GM19238 (cell line): ENCODE measurements around the gene FOSB.
A peak's percentile ranks its signal among the peaks of the same experiment; 100 is the strongest.

ENCODE experiments used
- DNase-seq: peaks from one replicate; pipeline ENCODE4 v3.0.0; 2011; ENCODE audit warnings: low spot score; ENCODE audit not compliant: insufficient read length

Gene FOSB

DNA sequence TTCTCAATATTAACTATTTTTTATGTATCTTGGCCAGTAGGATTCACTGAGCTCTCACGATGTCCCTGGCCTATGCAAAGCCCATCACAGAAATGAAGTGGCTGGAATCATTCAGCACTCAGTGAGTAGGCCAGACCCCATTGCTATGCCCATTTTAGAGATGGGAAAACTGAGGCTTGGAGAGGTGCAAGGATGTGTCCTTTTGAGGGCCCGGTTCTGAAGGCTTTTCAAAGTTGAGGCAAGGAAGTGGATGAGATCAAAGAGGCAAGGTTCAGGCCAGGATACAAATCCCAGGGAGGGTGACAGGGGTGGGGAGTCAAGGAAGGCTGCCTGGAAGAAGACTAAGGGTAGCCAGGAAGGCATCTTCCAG lies 25.4 kb upstream of the FOSB start:
- DNase-seq: no peak

DNA sequence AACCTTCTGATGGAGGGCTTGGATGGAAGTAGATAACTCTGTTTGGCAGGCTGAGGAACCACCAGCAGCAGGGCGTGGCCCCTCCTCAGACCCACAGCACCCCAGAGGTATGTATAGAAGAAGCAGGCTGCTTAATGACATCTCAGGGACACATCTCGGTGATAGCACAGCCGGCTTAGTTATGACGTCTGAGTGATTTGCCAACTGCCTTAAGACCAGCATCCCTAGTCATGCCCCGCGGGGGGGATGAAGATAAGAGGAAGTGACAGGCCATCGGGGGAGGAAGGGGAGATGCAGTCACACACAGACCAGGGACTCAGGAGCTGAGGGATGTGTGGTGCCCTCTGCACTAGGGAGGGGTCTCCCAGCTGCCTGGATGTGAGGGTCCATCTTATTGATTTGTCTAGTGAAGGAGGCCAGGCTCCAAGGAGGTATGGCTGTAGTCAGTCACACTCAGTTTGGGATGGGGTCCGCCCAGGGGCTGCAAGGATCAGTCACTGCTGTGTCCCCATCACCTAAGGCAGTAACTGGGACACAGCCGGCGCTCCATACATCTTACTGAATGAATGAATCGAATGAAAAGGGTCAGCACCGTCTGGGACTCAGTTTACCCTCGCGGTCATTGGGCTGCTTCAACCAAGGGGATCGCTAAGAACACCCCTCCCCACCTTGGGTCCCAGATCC lies 24.9 kb upstream of the FOSB start:
- no peak for DNase-seq

DNA sequence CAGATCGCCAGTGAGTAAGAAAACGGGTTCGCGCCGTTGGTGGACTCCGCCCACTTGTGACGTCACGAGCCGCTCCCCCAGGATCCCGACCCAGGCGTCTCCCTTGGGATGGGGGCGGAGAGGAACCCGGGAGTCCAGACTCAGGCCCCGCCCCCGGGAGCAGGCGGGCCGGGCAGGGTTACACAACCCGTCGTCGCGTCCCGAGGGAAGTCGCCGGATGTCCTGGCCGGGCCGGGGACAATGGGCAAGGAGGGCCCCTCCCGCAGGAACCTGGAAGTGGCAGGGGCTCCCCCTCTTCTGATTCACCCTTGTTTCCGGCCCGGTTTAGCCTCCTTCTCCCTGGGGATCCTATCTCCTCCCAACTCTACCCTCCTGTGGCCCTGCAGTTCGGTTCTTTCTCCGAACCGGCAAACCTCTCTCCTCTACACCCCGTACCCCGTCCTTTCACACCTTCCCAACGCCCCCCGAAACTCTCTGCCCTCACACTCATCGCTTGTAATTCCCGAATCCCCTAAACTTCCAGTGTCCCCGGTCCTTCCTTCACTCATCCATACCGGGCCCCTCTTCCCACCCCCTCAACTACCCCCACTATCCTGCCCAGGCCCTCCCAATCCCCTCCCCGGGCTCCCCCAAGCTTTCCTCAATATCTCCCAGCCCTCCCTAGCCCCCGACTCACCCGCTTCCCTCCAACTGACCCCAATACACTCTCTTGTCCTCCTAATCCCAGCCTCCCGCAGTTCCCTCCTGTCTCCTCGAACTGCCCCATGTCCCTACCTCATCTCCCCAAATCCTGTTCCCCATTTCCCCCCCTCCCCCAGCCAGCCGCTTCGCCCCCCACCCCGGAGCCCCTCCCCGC lies 24.1 kb upstream of the FOSB start:
- peak; percentile 78 for DNase-seq

GRCh38 chr19:45444318-45445041 lies 23.3 kb upstream of the FOSB start:
- peak; percentile 89 for DNase-seq

DNA sequence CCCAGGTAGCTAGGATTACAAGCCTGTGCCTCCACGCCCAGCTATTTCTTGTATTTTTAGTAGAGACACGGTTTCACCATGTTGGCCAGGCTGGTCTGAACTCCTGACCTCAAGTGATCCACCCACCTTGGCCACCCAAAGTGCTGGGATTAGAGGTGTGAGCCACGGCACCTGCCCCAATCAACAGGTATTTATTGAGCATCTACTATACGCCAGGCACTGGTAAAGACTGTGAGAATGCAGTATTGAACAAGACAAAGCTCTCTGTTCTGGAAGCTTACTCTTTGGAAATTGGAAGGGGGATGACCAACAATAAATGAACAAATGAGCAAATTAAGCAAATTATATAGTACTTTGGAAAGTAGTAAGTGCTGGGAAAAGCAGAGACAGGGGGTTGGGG lies 22.7 kb upstream of the FOSB start:
- no peak for DNase-seq

DNA sequence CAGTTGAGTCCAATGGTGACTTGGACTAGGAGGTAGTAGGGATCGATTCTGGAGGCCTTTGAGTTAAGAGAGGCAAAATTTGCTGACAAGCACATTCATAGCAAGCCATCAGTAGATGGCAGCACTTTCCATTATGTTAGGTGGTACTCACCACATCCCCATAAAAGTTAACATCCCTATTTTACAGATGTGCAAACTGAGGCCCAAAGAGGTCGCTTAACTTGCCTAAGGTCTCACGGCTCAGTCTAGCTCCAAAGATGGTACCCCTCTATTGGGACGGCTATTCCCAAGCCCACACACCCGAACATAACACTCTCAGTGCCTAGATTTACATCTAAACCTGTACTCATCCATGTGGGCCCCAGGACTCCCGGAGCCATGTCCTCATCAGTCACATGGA lies 21.5 kb upstream of the FOSB start:
- DNase-seq: no peak

GRCh38 chr19:45446944-45447343 lies 20.9 kb upstream of the FOSB start:
- DNase-seq: no peak

DNA sequence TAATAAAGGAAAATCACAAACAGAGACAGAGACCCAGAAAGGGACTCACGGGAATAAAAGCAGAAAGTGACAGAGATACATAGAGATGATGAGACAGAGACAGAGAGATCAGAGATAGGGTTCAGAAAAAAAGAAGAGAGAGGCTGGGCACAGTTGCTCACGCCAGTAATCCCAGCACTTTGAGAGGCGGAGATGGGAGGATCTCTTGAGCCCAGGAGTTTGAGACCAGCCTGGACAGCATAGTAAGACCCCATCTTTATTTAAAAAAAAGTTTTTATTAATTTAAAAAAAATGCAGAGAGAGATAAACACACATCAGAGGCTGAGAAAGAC lies 19.4 kb upstream of the FOSB start:
- no peak for DNase-seq

GRCh38 chr19:45448887-45449299 lies 18.9 kb upstream of the FOSB start:
- DNase-seq: no peak

DNA sequence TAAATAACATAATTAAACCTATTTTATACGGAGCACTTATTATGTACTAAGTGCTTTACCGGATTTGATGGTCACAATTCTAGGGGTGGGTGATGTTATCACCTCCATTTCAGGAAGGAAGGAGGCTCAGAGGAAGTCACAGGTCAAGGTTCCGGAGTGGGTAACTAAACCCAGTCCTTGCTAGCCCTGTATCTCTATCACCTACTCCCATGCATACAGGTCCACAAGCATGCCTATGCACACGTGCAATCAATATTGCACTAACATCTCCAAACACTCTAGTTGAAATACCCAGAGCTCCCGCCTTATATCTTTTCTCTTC lies 17.8 kb upstream of the FOSB start:
- DNase-seq: no peak

GRCh38 chr19:45451131-45451849 lies 16.5 kb upstream of the FOSB start:
- DNase-seq: no peak

GRCh38 chr19:45451850-45452387 lies 15.9 kb upstream of the FOSB start:
- DNase-seq: no peak

DNA sequence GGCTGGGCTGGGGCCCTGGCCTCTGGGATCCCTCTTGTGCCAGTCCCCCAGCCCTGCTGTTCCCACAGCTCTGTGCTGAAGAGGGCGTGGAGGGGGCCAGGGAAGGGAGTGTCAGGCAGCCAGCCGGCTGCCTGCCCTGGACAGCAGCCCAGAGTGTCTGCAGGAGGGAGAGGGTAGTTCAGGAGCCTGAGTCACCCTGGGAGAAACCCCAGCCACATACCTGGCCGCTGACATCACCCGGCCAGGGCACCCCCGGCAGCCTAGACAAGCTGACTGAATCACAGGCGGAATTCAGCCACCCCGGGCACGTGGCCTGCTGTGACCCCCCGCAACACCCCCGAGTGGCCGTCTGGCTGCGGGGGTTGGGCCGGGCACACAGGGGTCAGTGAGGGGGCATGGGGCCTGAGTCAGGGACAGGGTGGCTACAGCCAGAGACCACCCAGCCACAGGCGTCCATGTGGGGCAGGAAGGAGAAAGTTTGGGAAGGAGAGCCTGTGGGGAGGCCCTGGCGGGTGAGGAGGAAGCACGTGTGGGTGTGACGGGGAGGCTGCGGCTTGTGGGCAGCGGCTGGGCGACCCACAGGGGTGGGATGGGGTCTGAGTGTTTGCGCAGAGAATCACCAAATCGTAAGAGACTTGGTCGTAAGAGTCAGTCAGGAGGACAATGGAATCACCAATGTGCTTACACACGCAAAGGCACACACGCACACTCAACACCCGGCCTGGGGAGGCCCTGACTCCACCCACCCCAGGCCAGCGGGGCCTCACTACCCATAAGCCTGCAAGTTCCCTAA lies 11.9 kb upstream of the FOSB start:
- no peak for DNase-seq

DNA sequence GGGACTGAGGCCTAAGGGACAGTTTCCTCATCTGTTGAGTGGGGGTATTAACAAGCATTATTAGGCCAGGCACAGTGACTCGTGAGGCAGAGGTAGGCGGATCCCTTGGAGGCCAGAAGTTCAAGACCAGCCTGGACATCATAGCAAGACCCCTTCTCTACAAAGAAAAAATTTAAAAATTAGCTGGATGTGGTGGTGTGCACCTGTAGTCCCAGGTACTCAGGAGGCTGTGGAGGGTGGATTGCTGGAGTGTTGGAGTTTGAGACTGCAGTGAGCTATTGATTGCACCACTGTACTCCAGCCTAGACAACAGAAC lies 11.3 kb upstream of the FOSB start:
- no peak for DNase-seq

GRCh38 chr19:45457776-45458175 lies 10.0 kb upstream of the FOSB start:
- no peak for DNase-seq

GRCh38 chr19:45460807-45461347 lies 6.9 kb upstream of the FOSB start:
- DNase-seq: no peak

GRCh38 chr19:45462174-45462573 lies 5.6 kb upstream of the FOSB start:
- DNase-seq: no peak

GRCh38 chr19:45463241-45463640 lies 4.6 kb upstream of the FOSB start:
- DNase-seq: no peak

GRCh38 chr19:45464274-45464673 lies 3.5 kb upstream of the FOSB start:
- DNase-seq: no peak

DNA sequence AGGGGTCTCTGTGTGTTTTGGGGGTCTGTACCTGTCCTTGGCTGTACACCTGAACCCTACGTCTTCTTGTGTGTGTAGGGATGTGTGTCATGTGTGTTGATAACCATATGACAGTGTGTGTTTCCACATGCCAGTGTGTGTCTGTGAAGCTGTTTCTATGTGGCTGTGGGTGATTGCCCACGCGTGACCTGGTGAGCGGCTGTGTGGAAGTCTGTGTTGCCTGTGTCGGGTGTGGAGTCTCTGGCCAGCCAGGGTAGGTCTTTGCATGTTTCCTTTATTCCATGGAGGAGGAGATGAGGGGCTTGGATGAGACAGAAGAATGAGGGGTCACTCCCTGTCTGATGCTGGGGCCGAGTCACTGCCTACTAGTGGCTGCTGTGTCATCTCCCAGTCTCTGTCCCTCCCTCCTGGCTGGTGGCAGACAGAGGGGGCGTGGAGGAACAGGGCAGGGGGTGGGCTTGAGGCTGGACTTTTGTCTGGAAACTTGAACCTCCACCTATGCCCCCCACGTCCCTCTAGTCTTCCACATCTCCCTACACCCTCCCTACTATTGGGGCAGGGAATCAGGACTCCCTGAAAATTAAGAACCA lies 2.8 kb upstream of the FOSB start:
- no peak for DNase-seq

GRCh38 chr19:45467115-45467455 lies 711 bp upstream of the FOSB start:
- DNase-seq: no peak
